ENCODE measurements around the gene TRAK1.

DNA sequence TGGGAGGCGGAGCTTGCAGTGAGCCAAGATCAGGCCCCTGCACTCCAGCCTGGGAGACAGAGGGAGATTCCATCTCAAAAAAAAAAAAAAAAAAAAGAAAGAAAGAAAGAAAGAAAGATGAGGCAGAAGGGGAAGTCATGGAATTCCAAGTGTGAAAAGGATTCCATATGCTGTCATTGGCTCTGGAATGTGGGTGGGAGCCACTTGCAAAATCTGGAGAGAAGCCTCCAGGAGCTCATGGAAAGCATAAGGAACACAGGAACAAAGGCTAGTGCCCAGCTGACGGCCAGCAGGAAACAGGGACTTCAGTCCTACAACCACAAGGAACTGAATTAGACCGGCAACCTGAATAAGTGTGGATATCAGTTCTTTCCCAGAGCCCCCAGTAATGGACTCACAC, 12.5 kb upstream of the TRAK1 start:
- TF ChIP-seq, protein P1, sequence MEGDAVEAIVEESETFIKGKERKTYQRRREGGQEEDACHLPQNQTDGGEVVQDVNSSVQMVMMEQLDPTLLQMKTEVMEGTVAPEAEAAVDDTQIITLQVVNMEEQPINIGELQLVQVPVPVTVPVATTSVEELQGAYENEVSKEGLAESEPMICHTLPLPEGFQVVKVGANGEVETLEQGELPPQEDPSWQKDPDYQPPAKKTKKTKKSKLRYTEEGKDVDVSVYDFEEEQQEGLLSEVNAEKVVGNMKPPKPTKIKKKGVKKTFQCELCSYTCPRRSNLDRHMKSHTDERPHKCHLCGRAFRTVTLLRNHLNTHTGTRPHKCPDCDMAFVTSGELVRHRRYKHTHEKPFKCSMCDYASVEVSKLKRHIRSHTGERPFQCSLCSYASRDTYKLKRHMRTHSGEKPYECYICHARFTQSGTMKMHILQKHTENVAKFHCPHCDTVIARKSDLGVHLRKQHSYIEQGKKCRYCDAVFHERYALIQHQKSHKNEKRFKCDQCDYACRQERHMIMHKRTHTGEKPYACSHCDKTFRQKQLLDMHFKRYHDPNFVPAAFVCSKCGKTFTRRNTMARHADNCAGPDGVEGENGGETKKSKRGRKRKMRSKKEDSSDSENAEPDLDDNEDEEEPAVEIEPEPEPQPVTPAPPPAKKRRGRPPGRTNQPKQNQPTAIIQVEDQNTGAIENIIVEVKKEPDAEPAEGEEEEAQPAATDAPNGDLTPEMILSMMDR (optimal IDR thresholded peaks at IDR 0.05 in 1 of 3, IDR thresholded peaks at IDR 0.05 in 1 of 3, conservative IDR thresholded peaks at IDR 0.05 in 1 of 3; ENCODE audit: extremely low read depth in 1 of 3, insufficient read depth in 2 of 3, low read length in 3 of 3), result no peak
- no peak for TF ChIP-seq EZH2 (IDR thresholded peaks at IDR 0.05; ENCODE audit: low read length)
